HG03039 (cell line): ENCODE data around the gene STRADB.
"Not testable (repeated sequence)": the region's sequence is repeated elsewhere in the genome, so short reads cannot be mapped to it uniquely, and the experiment has no call there.

Source experiments
- ATAC-seq: cut with Tn5 transposase; IDR thresholded peaks from one replicate; pipeline ENCODE4 v1.9.1; 2021; ENCODE audit warnings: mild to moderate bottlenecking, moderate library complexity; ENCODE audit not compliant: unreplicated experiment

Gene STRADB

GRCh38 chr2:201466050-201466675, 14.6 kb downstream of the STRADB start:
- ATAC-seq = no peak

GRCh38 chr2:201467666-201468065, 16.1 kb downstream of the STRADB start:
- ATAC-seq = no peak

GRCh38 chr2:201470821-201471731, 19.5 kb downstream of the STRADB start:
- ATAC-seq = no peak

GRCh38 chr2:201471732-201472393, 20.3 kb downstream of the STRADB start:
- ATAC-seq = no peak

DNA sequence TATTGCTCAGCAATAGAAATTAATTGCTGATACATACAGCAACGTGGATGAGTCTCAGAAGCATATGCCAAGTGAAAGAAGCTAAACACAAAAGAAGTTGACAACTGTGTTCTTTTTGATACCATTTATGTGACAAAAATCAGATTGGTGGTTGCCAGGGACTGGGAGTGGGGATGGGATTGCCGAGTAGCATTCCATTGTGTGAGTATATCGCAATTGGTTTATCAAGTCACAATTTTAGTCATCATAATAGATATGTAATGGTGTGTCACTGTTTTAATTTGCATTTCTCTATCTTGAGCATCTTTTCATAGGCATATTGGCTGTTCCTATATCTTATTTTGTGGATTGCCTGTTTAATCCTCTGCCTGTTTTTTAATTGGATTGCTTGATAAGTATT, 20.9 kb downstream of the STRADB start:
- no peak for ATAC-seq

GRCh38 chr2:201482543-201482942, 31.0 kb downstream of the STRADB start:
- no peak for ATAC-seq

DNA sequence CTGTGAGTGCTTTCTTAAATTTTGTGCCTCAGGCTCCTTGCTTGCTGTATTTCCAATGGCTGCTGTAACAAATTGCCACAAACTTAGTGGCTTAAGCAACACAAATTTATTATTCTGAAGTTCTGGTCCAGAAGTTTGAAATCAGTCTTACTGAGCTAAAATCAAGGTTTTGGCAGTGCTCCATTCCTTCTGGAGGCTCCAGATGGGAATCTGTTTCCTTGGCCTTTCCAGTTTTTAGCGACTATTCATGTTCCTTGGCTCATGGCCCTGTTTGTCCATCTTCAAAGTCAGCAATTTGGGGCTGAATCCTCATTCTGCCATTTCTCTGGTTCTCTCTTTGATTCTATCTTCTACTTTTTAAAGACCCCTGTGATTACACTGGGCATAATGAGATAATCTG, 31.8 kb downstream of the STRADB start:
- no peak for ATAC-seq

DNA sequence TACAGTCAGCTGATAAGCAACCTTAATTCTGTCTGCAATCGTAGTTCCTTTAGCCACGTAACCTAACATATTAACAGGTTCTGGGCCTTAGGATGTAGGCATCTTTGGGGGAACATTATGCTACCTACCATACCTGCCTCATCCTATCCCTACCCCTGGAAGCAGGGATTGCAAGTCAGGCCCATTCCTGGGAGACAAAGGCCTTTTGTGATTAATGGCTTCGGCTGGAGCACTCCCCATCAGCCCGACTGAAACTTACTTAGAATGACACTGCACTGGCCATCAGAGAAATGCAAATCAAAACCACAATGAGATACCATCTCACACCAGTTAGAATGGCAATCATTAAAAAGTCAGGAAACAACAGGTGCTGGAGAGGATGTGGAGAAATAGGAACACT, 32.2 kb downstream of the STRADB start:
- ATAC-seq = not testable (repeated sequence)

GRCh38 chr2:201484805-201485204, 33.3 kb downstream of the STRADB start:
- no peak for ATAC-seq

GRCh38 chr2:201490291-201490690, 38.8 kb downstream of the STRADB start:
- ATAC-seq = no peak

GRCh38 chr2:201496785-201497184, 45.2 kb downstream of the STRADB start:
- no peak for ATAC-seq

GRCh38 chr2:201500534-201500933, 49.0 kb downstream of the STRADB start:
- no peak for ATAC-seq

DNA sequence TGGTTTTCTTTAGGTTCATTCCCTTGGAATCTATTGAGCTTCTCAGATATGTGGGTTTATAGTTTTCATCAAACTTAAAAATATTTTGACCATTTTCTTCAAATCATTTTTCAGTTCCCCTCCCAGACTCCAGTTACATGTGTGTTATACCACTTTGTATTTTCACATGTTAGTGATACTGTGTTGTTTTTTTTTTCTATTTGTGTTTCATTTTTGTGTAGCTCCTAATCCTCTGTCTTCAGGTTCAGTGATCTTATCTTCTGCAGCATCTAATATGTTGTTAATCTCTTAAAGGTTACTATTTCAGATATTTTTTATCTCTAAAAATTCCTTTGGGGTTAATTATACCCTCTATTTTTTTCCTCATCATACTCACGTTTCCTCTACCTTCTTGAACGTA, 51.2 kb downstream of the STRADB start:
- no peak for ATAC-seq

GRCh38 chr2:201507725-201508124, 56.2 kb downstream of the STRADB start:
- ATAC-seq = no peak

DNA sequence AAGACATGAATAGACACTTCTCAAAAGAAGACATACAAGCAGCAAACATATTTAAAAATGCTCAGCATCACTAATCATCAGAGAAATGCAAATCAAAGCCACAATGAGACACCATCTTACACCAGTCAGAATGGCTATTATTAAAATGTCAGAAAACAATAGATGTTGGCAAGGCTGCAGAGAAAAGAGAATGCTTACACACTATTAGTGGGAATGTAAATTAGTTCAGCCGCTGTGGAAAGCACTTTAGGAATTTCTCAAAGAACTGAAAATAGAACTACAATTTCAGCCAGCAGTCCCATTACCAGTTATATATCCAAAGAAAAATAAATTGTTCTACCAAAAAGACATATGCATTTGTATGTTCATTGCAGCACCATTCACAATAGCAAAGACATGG, 61.7 kb downstream of the STRADB start:
- ATAC-seq = no peak

DNA sequence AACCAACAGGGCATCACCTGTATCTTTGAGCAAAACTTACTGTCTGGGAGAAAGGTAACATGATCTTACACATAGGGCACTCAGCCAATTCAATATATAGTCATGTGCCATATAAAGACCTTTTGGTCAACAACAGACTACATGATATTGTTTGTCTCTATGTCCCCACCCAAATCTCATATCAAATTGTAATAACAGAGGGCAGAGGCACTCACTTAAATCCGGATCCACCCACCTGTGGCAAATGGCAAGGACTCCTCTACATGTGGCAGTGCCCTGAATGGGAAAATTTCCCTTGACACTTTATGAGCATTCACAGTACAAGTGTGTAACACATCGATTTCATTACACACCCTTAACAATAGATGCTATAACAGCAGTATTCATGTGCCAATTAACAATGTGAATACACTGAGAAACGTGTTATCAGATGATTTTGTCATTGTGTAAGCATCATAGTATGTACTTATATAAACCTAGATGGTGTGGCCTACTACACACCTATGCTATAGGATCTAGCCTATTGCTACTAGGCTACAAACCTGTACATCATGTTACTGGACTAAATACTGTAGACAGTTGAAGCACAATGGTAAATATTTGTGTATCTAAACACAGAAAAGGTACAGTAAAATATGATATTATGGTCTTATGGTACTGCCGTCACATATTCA, 64.2 kb downstream of the STRADB start:
- no peak for ATAC-seq

- no peak for ATAC-seq
Measured at GRCh38 chr2:201517094-201517493, 65.6 kb downstream of the STRADB start.

DNA sequence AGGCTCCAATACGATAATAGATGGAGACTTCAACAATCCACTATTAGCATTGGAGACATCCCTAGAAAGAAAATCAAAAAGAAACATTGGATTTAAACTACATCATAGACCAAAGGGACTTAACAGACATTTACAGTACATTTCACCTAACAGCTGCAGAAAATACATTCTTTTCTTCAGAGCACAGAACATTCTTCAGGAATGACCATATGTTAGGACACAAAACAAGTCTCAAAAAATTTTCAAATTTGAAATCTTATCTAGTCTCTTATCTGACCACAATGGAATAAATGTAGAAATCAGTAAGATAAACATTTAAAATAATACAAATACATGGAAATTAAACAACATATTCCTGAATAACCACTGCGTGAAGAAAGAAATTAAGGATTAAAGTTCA, 68.7 kb downstream of the STRADB start:
- ATAC-seq = no peak

DNA sequence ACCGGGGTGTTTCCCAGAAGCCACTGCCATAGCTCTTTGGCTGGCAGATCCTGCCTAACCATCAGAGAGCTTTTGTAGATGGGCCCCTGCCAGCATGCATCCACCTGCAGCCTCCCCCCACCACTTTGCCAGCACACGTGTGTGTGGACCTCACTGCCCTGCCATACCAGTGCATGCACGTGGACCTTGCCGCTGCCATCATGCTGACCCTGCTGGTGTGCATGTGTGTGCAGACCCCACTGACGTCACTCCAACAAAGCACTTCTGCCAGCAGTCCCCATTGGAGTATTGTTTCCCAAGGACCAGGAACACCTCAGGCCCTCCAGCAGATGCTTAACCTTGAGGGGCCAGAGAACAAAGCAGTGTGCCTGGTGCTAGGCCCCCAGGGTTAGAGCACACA, 71.4 kb downstream of the STRADB start:
- no peak for ATAC-seq

DNA sequence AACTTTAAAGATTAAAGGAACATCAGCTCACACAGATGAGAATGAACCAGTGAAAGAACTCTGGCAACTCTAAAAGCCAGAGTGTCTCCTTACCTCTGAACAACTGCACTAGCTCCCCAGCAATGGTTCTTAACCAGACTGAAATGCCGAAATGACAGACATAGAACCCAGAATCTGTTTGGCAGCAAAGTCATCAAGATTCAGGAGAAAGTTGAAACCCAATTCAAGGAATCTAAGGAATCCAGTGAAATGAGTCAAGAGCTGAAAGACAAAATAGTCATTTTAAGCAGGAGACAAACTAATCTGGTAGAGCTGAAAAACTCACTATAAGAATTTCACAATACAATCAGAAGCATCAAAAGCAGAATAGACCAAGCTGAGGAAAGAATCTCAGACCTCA, 72.0 kb downstream of the STRADB start:
- no peak for ATAC-seq
